Keratinocyte (primary cell): ENCODE measurements around the gene CRYM. TPM values are rescaled to one million over a fixed set of nuclear protein-coding genes. Genes with fewer than 3 reads are reported as not detected.

Experiments
- DNase-seq: peaks from one replicate; pipeline ENCODE4 v3.0.0-alpha.2; 2011; ENCODE audit warnings: low read depth, missing footprints, low spot score
- FAIRE-seq: peaks from 2 replicates; lab custom pipeline; 2011; peaks lifted over from hg19 to GRCh38; lab: Jason Lieb, UNC
- H2AFZ ChIP-seq: 2 replicates; pipeline ENCODE4 v1.6.0; 2012; ENCODE audit warnings: low read length, control low read depth, inconsistent platforms; ENCODE audit not compliant: control insufficient read depth
- H3K27ac ChIP-seq: 2 replicates; pipeline ENCODE4 v1.5.1; 2011; ENCODE audit warnings: low read length; ENCODE audit not compliant: control insufficient read depth, insufficient read depth
- H3K27me3 ChIP-seq: 3 replicates; pipeline ENCODE4 v1.6.0; 2011; ENCODE audit warnings: low read length; ENCODE audit not compliant: control insufficient read depth, insufficient read depth; ENCODE audit errors: extremely low read depth
- H3K36me3 ChIP-seq, 2 experiments: 2 replicates in 1 of 2; 3 replicates in 1 of 2; pipeline ENCODE4 v1.5.1; 2011; ENCODE audit warnings: low read length in 2 of 2, mild to moderate bottlenecking in 1 of 2; ENCODE audit not compliant: control insufficient read depth in 2 of 2, insufficient read depth in 2 of 2; ENCODE audit errors: extremely low read depth in 1 of 2
- H3K4me1 ChIP-seq: 3 replicates; pipeline ENCODE4 v1.5.1; 2011; ENCODE audit warnings: low read length; ENCODE audit not compliant: control insufficient read depth, insufficient read depth; ENCODE audit errors: extremely low read depth
- H3K4me2 ChIP-seq: 3 replicates; pipeline ENCODE4 v1.6.0; 2011; ENCODE audit warnings: low read depth, low read length; ENCODE audit not compliant: control insufficient read depth, insufficient read depth; ENCODE audit errors: extremely low read depth
- H3K4me3 ChIP-seq, 3 experiments: fragments of 200-600 bp in 1 of 3; sonication (generic) in 1 of 3; 2 replicates in 2 of 3; 3 replicates in 1 of 3; pipeline ENCODE4 v1.5.1; 2011 to 2016; ENCODE audit warnings: low read length in 3 of 3, mild to moderate bottlenecking in 3 of 3, control low read depth in 2 of 3, inconsistent platforms in 1 of 3, low read depth in 1 of 3, mixed read lengths in 1 of 3, mixed run types in 1 of 3, moderate library complexity in 1 of 3; ENCODE audit not compliant: control insufficient read depth in 2 of 3, insufficient read depth in 2 of 3; ENCODE audit errors: extremely low read depth in 1 of 3
- H3K79me2 ChIP-seq: 2 replicates; pipeline ENCODE4 v1.6.0; 2012; ENCODE audit warnings: low read length; ENCODE audit not compliant: control insufficient read depth, insufficient read depth
- H3K9ac ChIP-seq: 3 replicates; pipeline ENCODE4 v1.6.0; 2011; ENCODE audit warnings: low read length; ENCODE audit not compliant: control insufficient read depth, insufficient read depth; ENCODE audit errors: extremely low read depth
- H3K9me1 ChIP-seq: 3 replicates; pipeline ENCODE4 v1.6.0; 2011; ENCODE audit warnings: low read length; ENCODE audit not compliant: control insufficient read depth, insufficient read depth; ENCODE audit errors: extremely low read depth
- H3K9me3 ChIP-seq: 2 replicates; pipeline ENCODE4 v1.5.1; 2012; ENCODE audit warnings: low read depth, low read length; ENCODE audit not compliant: control insufficient read depth
- H4K20me1 ChIP-seq: 3 replicates; pipeline ENCODE4 v1.6.0; 2011; ENCODE audit warnings: low read length; ENCODE audit not compliant: control insufficient read depth, insufficient read depth; ENCODE audit errors: extremely low read depth
- EZH2 ChIP-seq: IDR thresholded peaks from one replicate; pipeline ENCODE4 v1.6.1; 2012; ENCODE audit warnings: inconsistent platforms, mild to moderate bottlenecking, low read length, moderate library complexity
- dilution Hi-C: fragments of 300-500 bp; cut with MboI; formaldehyde crosslinking; loops from one replicate; pipeline ENCODE4 v1.7.0; 2020; ENCODE audit warnings: low sequenced_read_pairs; ENCODE audit not compliant: extremely low pct_ligation_motif_present
- polyA plus RNA-seq, 5 experiments: library from polyadenylated mRNA; depleted of rRNA in 3 of 5; stranded (reverse) in 3 of 5; stranded (forward) in 1 of 5; unstranded in 1 of 5; fragments of >200 nt; gene quantifications; 1 replicate in 1 of 5; 2 replicates in 3 of 5; 3 replicates in 1 of 5; pipeline versions ENCODE4 v1.2.1 to v1.2.3, GENCODE V29; 2011 to 2012; ENCODE audit warnings: missing spikeins in 2 of 5, low read depth in 1 of 5, low replicate concordance in 1 of 5
- TF ChIP-seq, protein P1 (sequence below), 3 experiments: IDR thresholded peaks in 1 of 3; conservative IDR thresholded peaks in 1 of 3; optimal IDR thresholded peaks in 1 of 3; 2 replicates in 2 of 3; 3 replicates in 1 of 3; pipeline versions ENCODE3 to v1.5.1; 2011; ENCODE audit warnings: low read length in 3 of 3, mild to moderate bottlenecking in 3 of 3, moderate library complexity in 2 of 3, control low read depth in 1 of 3, inconsistent platforms in 1 of 3; ENCODE audit not compliant: insufficient read depth in 2 of 3; ENCODE audit errors: extremely low read depth in 1 of 3

Gene CRYM
- polyA plus RNA-seq, 1 donor (not counting 4 experiments of a cell fraction or from before 2014, with no cell fraction given) = 0.18 TPM

DNA sequence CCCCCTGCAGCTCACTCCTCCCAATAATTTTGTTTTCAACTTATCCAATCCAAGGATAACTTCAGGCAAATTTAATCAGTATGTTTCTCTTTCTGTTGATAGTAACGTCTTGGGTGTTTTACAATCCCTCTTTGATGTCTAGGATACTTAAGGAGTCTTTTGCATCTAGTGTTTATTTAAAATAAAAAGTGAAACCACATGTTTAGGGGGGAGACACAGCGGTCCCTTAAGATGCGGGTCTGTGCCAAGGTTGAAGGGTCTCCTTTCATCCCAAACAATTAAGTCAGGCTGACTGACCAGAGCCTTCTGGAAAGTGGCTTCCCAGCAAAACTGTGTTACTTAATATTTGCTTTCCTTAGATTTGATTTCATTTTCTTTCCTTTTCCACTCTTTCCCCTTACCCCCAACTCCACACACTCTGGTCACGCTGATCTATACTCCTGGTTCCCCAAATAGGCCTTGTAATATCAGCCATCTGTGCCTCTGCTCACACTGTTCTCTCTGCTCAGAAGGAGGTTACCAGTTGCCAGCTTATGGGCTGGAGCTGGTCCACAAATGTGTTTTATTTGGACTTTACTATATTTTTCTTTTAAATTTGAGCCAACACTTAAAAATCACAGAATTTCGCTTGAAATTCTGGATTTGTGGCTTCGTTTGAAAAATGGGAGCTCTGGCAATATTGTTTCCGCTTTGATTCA lies 33.4 kb downstream of the CRYM start:
- Histone ChIP-seq H3K4me2 (no peak overlapping the region), H3K4me1 (no peaks in the 10 kb centered on the region), H3K9ac (no peak overlapping the region), H3K27me3 (no peaks in the 10 kb centered on the region), H3K9me3 (no peaks in the 10 kb centered on the region), H2AFZ (no peak overlapping the region), H4K20me1 (no peaks in the 10 kb centered on the region), H3K9me1 (no peaks in the 10 kb centered on the region), H3K36me3 (no peaks in the 10 kb centered on the region), H3K27ac (no peak overlapping the region), H3K4me3 (no peak overlapping the region), H3K79me2 (no peaks in the 10 kb centered on the region)
- no peak for DNase-seq
- TF ChIP-seq EZH2 = no peak
- TF ChIP-seq, protein P1, sequence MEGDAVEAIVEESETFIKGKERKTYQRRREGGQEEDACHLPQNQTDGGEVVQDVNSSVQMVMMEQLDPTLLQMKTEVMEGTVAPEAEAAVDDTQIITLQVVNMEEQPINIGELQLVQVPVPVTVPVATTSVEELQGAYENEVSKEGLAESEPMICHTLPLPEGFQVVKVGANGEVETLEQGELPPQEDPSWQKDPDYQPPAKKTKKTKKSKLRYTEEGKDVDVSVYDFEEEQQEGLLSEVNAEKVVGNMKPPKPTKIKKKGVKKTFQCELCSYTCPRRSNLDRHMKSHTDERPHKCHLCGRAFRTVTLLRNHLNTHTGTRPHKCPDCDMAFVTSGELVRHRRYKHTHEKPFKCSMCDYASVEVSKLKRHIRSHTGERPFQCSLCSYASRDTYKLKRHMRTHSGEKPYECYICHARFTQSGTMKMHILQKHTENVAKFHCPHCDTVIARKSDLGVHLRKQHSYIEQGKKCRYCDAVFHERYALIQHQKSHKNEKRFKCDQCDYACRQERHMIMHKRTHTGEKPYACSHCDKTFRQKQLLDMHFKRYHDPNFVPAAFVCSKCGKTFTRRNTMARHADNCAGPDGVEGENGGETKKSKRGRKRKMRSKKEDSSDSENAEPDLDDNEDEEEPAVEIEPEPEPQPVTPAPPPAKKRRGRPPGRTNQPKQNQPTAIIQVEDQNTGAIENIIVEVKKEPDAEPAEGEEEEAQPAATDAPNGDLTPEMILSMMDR (optimal IDR thresholded peaks at IDR 0.05 in 1 of 3, IDR thresholded peaks at IDR 0.05 in 1 of 3, conservative IDR thresholded peaks at IDR 0.05 in 1 of 3; ENCODE audit: extremely low read depth in 1 of 3, insufficient read depth in 2 of 3, low read length in 3 of 3) = no peak
- FAIRE-seq = no peak
- dilution Hi-C loops = no loop called here

DNA sequence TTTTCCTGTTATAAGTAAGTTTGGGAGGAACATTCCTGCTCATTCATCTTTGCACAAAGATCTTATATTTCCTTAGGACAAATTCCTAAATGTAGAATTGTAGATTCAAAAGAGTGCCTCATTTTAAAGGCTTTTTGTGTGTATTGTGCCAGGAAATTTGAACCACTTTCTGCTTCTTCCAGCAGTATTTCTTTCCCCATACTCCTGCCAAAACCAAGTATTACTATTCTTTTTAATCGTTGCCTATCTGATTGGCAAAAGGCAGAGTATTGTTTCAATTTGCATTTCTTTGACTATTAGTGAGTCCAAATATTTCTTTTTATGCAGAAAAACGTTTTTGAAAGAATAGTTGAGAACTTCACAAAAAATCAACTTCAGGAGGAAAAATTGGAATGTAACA lies 35.3 kb downstream of the CRYM start:
- Histone ChIP-seq H3K9me3 (no peaks in the 10 kb centered on the region), H3K9ac (no peak overlapping the region), H3K79me2 (no peaks in the 10 kb centered on the region), H3K9me1 (no peaks in the 10 kb centered on the region), H3K27me3 (no peaks in the 10 kb centered on the region), H3K36me3 (no peaks in the 10 kb centered on the region), H3K27ac (no peak overlapping the region), H3K4me1 (no peaks in the 10 kb centered on the region), H3K4me3 (no peak overlapping the region), H4K20me1 (no peaks in the 10 kb centered on the region), H2AFZ (no peak overlapping the region), H3K4me2 (no peak overlapping the region)
- FAIRE-seq (no peak), DNase-seq (no peak)
- dilution Hi-C loops = no loop called here
- TF ChIP-seq, protein P1 (optimal IDR thresholded peaks at IDR 0.05 in 1 of 3, IDR thresholded peaks at IDR 0.05 in 1 of 3, conservative IDR thresholded peaks at IDR 0.05 in 1 of 3; ENCODE audit: extremely low read depth in 1 of 3, insufficient read depth in 2 of 3, low read length in 3 of 3) = no peak
- no peak for TF ChIP-seq EZH2
